SKM-1 (cell line): Measurements from ENCODE around the gene ADGRG7.
"Not testable (repeated sequence)": the region's sequence is repeated elsewhere in the genome, so short reads cannot be mapped to it uniquely, and the experiment has no call there.

Source experiments
- DNase-seq: peaks from one replicate; lab custom pipeline; 2025; ENCODE audit not compliant: unreplicated experiment; lab: John Stamatoyannopoulos, UW

The ADGRG7 gene

DNA sequence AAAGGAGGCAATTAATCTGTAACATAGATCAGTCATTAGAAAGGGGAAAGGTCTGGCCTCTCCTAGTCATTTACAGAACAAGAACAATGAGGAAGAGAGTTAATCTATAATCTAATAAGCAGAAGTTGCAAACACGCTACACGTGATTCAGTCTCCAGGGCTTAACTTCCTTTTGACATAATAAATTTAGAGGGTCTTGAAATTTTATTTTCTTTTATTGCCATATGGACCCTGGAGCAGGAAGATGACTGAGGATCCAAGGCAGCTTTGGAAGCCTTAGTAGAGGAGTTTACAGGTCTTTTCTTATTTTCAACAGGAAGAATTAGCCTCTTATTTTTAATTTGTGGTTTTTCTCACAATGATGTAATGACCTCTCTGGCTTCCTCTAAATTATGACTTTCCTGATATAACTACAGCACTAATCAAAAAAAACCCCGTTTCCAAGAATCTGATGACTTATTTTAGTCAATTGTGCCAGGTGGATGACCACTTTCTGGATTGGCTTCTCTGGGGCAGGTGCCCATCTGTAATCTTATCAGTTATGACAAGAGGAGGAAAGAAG is 32.2 kb downstream of the ADGRG7 start:
- DNase-seq = no peak

DNA sequence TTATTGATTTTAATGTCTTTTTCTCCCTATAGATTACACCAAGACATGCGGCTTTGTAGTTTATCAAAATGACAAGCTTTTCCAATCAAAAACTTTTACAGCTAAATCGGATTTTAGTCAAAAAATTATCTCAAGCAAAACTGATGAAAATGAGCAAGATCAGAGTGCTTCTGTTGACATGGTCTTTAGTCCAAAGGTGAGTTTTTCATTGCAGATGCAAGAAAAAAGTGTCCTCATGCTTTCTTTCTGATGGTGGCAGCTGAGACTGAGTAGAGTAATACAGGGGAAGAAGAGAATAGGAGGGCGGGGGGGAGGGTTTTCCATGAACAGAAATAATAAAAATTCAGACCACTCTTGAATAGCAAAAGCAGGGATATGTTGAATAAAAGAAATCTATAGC is 36.5 kb downstream of the ADGRG7 start:
- no peak for DNase-seq

- no peak for DNase-seq
These were observed 37.8 kb downstream of the ADGRG7 start for GRCh38 chr3:100647171-100647570.

DNA sequence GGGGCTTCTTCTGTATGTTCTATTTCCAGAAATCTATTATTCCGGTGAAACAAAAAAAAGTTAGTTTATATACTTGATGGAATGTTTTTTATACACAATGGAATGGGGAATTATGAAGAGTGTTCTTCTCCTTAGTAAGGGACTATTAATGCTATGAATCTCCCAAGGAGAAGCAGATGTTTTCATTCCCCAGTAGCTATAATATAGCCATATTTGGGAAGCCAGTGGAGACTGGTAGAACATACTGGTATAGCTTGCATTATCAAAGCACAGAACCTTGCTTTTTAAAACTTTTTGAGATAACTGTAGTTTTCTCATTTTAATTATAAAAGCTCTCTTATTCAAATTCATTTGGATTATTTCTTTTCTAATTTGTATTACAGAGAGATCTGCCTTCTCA is 38.3 kb downstream of the ADGRG7 start:
- no peak for DNase-seq

DNA sequence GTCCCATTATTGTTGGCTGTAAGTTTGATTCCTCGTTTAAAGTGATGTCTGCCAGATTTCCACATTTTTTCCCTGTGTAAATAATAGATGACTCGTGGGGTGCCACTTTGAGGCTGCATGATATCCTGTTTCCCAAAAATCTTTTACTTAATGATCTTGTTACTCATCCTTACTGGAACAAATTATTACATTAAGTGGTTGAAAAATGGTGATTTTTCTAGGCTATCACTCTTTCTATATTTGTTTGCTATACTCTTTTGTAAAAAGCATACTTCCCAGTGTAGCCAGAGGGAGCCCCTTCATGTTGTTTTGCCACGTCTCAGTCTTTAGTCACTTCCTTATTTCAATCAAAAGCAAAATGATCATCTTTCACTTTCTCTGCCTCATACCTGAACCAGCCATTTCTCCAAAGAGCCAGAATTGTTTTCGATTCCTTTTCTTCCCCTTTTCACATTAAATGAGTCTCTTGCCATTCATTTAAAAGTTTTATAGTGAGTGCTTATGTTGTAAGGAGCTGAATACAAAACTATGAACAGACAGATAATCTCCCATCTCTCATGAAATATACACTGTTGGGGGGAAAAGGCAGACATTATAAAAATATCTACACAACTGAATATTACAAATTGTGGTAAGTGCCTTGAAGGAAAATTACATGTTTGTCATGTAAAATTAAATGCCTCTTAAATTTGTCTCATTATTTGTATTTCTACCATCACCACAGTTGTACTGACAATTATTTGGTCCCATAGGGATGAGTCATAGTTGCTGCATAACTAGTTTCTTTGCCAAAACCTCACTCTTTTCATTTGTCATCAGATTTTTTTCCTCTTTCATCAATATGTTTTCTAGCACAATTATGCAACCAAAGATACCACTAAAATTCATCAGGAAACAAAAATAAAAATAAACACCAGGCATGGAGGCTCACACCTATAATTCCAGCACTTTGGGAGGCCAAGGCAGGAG is 41.5 kb downstream of the ADGRG7 start:
- DNase-seq = no peak

DNA sequence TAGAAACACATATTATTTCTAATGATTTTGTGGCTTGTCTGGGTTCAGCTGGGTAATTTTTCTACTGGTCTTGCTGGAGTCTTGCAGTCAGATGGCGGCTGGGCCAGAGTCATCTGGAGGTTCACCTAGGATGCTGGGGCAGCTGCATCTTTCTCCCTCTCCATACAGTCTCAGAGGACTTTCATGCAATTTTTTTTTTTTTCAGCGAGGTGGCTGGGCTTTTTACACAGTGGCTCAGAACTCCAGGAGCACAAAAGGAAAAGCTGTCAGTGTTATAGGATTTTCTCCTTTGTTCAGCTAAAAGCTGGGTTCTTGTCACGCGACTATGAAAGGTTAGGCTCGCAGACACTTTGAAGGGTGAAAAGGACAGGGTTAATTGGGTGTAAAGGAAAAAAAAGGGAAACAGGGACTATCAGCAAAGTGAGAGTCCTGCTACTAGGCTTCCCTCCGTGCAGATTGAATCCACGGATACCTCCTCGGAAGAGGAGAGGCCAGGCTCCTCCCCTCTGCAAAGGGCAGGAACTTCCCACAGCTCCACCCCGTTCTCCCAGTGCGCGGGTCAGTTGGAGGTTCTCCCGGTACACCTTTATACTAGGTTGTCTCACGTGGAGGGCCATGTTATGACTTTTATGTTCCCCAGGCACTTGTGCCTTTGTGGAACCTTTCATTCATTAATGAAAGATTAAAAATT is 44.3 kb downstream of the ADGRG7 start:
- DNase-seq = no peak

GRCh38 chr3:100656945-100657344 is 47.5 kb downstream of the ADGRG7 start:
- no peak for DNase-seq

DNA sequence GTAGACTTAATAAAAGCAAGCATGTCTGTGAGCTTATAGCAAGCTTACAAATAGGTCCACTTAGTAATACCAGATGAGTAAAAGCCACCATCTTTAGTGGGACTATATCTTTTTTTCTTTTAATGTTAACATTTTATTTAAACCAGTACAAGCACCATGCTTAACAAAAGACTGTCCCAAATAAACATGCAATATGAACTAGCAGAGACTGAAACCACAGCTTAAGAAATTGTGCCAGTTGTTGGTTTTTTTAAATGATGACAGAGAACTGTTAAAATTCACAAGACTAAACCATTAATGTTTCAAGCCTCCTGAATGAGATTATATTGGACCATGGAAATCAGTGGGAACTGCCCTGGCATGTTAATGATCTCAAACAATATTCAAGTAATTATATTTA is 51.9 kb downstream of the ADGRG7 start:
- DNase-seq = not testable (repeated sequence)

DNA sequence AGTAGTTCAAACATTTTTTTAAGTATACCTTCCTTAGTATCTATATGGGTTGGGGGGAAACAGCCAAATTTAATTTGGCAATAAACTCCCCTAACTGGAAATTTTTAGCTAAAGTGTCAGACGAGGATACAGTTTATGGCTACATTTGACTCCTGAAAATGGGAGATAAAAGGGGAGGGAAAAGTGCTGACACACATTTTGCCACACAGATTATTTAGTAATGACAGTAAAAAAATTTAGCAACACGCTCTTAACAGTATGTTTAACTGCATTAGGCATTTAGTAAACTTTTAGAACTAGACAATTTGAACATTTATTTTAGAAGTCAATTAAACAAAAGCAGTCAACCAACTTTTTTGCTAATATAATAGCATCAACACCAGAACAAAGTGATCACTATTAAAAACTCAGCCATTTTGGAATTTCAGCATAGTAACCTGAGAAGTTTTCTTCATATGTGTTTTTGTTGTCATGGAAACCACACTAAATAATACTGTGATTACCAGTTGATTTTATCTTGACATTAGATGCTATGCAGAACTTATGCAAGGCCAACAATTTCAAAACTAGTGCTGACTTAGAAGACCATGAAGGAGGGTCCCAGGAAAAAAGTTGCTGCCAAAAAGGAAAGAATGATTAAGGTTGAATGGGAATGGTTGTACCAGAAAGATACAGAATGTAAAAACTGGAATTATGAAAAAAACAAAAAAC is 52.9 kb downstream of the ADGRG7 start:
- no peak for DNase-seq

DNA sequence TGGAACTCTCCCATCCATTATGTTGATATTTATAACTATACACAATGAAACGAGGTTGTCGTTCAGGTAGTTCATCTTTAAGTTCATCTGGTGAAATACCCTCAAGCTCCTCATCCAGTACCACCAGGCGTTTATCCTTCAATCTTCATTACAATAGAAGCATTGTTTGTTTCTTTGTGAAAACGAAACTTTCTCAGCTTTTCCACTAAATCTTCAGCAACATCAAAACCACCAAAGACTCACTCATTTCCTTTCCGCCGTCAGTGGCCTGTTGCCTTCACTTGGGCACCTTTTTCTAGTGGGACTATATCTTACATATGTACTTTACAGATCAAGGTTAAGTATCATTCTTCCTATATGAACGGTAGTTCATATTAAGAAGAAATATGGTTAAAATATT is 55.8 kb downstream of the ADGRG7 start:
- no peak for DNase-seq

DNA sequence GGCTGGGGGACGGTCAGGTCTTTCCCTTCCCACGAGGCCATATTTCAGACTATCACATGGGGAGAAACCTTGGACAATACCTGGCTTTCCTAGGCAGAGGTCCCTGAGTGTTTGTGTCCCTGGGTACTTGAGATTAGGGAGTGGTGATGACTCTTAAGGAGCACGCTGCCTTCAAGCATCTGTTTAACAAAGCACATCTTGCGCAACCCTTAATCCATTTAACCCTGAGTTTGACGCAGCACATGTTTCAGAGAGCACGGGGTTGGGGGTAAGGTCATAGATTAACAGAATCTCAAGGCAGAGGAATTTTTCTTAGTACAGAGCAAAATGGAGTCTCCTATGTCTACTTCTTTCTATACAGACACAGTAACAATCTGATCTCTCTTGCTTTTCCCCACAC is 57.3 kb downstream of the ADGRG7 start:
- not testable (repeated sequence) for DNase-seq

DNA sequence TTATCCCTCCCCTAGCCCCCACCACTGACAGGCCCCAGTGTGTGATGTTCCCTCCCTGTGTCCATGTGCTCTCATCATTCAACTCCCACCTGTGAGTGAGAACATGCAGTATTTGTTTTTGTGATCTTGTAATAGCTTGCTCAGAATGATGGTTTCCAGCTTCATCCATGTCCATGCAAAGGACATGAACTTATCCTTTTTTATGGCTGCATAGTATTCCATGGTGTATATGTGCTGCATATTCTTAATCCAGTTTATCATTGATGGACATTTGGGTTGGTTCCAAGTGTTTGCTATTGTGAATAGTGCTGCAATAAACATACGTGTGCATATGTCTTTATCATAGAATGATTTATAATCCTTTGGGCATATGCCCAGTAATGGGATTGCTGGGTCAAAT is 57.9 kb downstream of the ADGRG7 start:
- not testable (repeated sequence) for DNase-seq

DNA sequence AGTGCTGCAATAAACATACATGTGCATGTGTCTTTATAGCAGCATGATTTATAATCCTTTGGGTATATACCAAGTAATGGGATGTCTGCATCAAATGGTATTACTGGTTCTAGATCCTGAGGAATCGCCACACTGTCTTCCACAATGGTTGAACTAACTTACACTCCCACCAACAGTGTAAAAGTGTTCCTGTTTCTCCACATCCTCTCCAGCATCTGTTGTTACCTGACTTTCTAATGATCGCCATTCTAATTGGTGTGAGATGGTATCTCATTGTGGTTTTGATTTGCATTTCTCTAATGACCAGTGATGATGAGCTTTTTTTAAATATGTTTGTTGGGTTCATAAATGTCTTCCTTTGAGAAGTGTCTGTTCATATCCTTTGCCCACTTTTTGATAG is 61.6 kb downstream of the ADGRG7 start:
- DNase-seq = not testable (repeated sequence)

GRCh38 chr3:100681496-100681895 is 72.1 kb downstream of the ADGRG7 start:
- DNase-seq = no peak

DNA sequence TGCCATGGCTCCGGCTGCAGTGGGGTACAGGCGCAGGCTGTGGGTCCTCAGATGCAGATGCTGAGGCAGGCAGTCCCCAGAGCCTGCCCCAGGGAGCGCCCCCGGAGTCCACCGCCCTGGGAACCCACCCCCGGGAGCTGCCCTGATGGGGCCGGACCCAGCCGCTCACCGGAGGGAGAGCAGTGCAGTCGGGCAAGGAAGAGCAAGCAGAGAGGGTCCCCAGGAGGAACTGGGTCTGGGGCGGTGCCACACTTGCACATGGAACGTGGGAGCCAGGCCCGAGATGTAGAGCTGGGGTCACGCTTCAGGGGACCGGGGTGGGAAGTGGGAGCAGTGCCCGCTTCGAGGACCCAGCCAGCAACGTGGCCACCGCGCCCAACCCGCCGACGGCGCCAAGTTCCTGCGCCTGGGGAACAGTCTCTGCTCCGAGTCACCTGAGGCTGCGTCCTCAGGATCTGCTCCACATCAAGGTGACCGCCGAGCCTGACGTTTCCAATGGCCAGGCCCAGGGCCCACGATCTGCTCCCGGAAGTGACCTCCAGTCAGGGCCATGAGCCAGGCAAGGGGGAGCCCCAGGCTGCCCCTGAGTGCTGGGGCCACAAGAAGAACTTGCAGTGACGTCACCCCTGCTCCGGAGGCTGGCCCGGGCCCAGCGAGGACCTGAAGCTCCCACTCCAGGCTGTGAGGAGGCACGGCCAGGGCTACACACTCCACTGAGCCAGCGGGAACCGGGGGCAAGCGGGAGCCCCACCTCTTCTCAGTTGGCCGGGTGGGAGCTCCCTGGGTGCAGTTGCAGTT is 72.9 kb downstream of the ADGRG7 start:
- DNase-seq = no peak

DNA sequence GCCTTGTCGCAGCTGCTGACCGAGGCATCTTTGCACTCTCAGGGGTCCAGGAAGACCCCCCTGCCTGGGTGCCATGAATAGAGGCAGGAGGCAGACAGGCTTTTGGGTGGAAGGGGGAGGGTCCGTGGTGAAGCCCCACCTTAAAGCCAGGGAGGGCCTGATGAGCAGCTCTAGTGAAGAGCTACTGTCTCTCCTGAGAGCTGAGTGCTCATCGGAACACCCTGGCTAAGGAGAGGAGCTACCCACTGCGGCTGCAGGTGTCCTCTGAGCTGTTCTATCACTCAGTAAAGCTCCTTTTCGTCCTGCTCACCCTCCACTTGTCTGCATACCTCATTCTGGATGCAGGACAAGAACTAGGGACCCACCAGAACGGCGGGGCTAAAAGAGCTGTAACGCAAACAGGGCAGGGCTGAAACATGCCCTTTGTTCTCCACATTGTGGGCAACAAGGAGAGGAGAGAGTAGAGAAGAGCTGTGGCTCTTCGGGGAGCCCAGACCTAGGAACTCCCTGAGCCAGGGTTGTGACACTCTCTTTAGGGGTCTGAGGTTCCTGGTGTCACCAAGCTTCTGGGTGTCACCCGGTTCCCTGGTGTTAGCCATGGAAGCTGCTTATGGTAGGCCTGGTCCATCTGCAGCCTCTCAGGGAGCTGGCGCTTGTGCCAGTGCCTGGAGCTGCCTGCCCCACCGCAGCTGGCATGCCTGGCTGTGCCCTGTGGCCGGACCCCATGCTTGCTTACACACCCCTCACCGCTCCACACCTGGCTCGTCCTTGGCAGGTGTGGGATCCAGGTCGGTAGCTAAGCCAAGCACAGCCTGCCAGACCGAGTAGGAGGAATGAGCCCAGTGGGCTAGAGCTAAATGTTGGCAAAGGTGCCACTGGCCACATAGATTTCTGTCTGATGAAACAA is 73.7 kb downstream of the ADGRG7 start:
- DNase-seq = no peak

GRCh38 chr3:100693225-100693624 is 83.8 kb downstream of the ADGRG7 start:
- no peak for DNase-seq

GRCh38 chr3:100695696-100696095 is 86.3 kb downstream of the ADGRG7 start:
- no peak for DNase-seq

DNA sequence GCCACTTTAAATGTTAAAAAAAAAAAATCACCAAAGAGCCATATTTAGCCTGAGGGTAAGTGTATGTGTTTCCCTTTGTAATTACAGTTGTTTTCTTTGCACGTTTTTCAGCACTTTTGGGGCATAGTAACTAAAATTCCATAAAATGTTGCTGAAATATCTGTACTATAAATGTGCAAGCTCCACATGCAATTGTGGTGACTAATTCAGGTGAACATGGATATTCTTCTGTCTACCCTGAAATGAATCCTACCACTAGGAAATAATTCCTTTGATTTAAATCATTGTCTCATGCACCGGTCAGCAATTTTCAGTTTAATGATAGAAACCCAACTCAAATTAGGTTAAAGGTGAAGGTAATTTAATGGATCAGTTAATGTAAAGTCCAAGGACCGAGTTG is 86.8 kb downstream of the ADGRG7 start:
- DNase-seq = no peak
